ENCODE results near the gene UBE2S. TPM values are rescaled to one million over a fixed set of nuclear protein-coding genes. Genes with fewer than 3 reads are reported as not detected.

The UBE2S gene
- total and polyA plus RNA-seq, 2 of the 8 experiments (the other 6 are each of a cell fraction or from before 2014, with no cell fraction given): 398 to 530 TPM

DNA sequence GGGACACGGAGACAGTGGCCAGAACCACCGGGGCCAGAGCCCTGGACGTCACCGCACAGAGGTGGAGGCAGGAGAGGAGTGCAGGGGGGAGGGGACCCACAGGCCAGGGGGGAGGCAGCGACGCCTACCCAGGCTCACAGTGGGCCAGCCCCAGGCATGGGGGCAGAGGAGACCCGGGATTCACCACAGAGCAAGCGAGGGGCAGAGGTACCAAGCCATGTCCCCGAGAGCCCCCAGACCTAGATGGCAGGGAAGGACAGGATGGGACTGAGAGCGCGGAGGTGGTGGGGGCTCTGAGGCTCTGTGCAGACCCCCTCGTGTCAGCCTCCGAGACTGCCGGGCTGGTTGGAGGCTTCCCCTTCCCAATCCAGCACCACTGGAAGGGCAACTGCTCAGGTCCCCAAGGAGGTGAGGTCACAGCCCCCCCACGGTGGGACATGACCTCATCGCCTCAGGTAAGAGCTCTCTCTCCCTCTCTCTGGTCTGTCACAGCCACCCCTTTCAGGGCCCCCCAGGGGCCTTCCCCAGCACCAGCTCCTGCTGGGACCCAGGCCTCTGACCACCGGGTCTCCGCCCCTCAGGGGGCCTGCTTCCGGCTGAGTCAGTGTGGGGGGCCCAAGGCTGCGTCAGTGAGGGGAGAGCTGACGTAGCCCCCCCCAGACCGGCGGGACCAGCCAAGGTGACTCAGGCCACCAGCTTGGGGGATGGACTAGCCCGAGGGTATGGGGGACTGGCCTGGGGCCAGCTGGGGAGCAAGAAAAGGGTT is 35.1 kb downstream of the UBE2S start:
- Histone ChIP-seq H3K23me2 (ENCODE audit: low read depth, low read length) (peaks cover 19% of the 10 kb centered on the region; the same call in 1 of the 2 replicates), H3K56ac (replicated peaks; ENCODE audit: insufficient read length, low read depth, low read length) (no peak overlapping the region), H2BK120ac (replicated peaks; ENCODE audit: low read depth, low read length) (no peak overlapping the region), H3K36me3 (ENCODE audit: control insufficient read depth in 2 of 4, insufficient read depth in 4 of 4, low read length in 3 of 4) (no peaks in the 10 kb centered on the region), H2BK20ac (ENCODE audit: low read length) (peak overlapping the region; percentile 52; the same call in 1 of the 2 replicates), H2AK5ac (ENCODE audit: low read depth, low read length) (peak overlapping the region; percentile 24), H4K8ac (ENCODE audit: extremely low read depth, insufficient read depth, low read length) (no peak overlapping the region; the same call in 1 of the 2 replicates), H3K79me2 (ENCODE audit: control insufficient read depth in 1 of 2, insufficient read depth in 2 of 2, low read length in 2 of 2) (no peaks in the 10 kb centered on the region), H2BK15ac (ENCODE audit: low read length) (no peak overlapping the region), H3K23ac (ENCODE audit: insufficient read length) (no peak overlapping the region), H4K20me1 (replicated peaks in 1 of 2; ENCODE audit: control insufficient read depth in 1 of 2, insufficient read depth in 2 of 2, low read length in 2 of 2) (no peaks in the 10 kb centered on the region), H3K14ac (ENCODE audit: insufficient read length) (no peak overlapping the region), H2AFZ (ENCODE audit: low read length) (no peak overlapping the region), H3K18ac (ENCODE audit: extremely low read depth, low read length) (peak overlapping the region; percentile 81), H4K5ac (ENCODE audit: insufficient read length, low read depth, low read length) (no peak overlapping the region), H4K91ac (replicated peaks; ENCODE audit: insufficient read length, low read length) (no peak overlapping the region), H3K4me1 (replicated peaks in 1 of 4; ENCODE audit: control insufficient read depth in 3 of 4, insufficient read depth in 4 of 4, low read length in 3 of 4) (peaks cover 5 to 47% (median 39%) of the 10 kb centered on the region in 4 experiments), H3K27ac (ENCODE audit: low read depth, low read length) (no peak overlapping the region), H3K9me3 (ENCODE audit: insufficient read depth in 2 of 2, low read depth in 1 of 2, low read length in 1 of 2) (no peaks in the 10 kb centered on the region), H3K79me1 (ENCODE audit: low read depth, low read length) (no peaks in the 10 kb centered on the region), H3K9ac (replicated peaks in 1 of 4; ENCODE audit: extremely low read depth in 1 of 4, low read depth in 3 of 4, low read length in 3 of 4) (no peak overlapping the region), H3K4me2 (ENCODE audit: insufficient read depth in 1 of 2, low read depth in 2 of 2, low read length in 2 of 2) (no peak overlapping the region), H3K27me3 (replicated peaks in 1 of 4; ENCODE audit: control insufficient read depth in 3 of 4, extremely low read depth in 1 of 4, insufficient read depth in 3 of 4, low read length in 3 of 4) (peaks cover 16 to 54% (median 43%) of the 10 kb centered on the region in 4 experiments), H2BK5ac (ENCODE audit: low read depth, low read length) (no peak overlapping the region), H3K4ac (replicated peaks; ENCODE audit: insufficient read length, low read depth, low read length) (no peak overlapping the region), H2BK12ac (ENCODE audit: low read depth, low read length) (peak overlapping the region; percentile 85; the same call in 1 of the 2 replicates), H3K4me3 (ENCODE audit: extremely low read depth in 1 of 4, insufficient read depth in 2 of 4, low read depth in 3 of 4, low read length in 4 of 4) (no peak overlapping the region)
- no peak for FAIRE-seq
- 68% methylated on average over 17 of the region's 24 CpGs; no CpG with 5 or more reads in 1 of the 2 experiments for WGBS, 2 experiments (ENCODE audit: extremely low coverage in 1 of 2, insufficient coverage in 1 of 2, insufficient read length in 1 of 2, insufficient replicate concordance in 2 of 2, low coverage in 1 of 2, low lambda C conversion rate in 2 of 2, missing lambda C conversion rate in 1 of 2)
- TF ChIP-seq JUND (IDR thresholded peaks at IDR 0.05; ENCODE audit: low read length) (0 out of 2 replicates have a peak, but pooled peaks have one; percentile 14), MAFK (IDR thresholded peaks at IDR 0.05; ENCODE audit: low read depth, low read length) (no peak)
- ChIA-PET CTCF (ENCODE audit: partially characterized antibody) (interaction anchor here (0.6 to 2.0 kb wide), 9 partner anchors 10 to 204 kb away, joined by 3 to 6 read pairs (median 3); partner anchors contain the start of genes GARIN5B and TMEM238), POLR2A (ENCODE audit: partially characterized antibody) (interaction anchor here (0.6 to 7.1 kb wide), 11 partner anchors 11 to 71 kb away, joined by 3 to 58 read pairs (median 3); partner anchors contain the start of genes COX6B2, KMT5C, RPL28 and TMEM238)
- no peak for DNase-seq (ENCODE audit: low read depth in 1 of 2, low spot score in 2 of 2)

Data from H1 (cell line).